PC-9 (cell line): ENCODE results near the gene VPS9D1. TPM values are rescaled to one million over a fixed set of nuclear protein-coding genes. Genes with fewer than 3 reads are reported as not detected.

Source experiments
- BruUV-seq: library from RNA; stranded (reverse); fragments of 400-500 nt; replicated peaks from 2 replicates; lab custom pipeline; 2021; lab: Mats Ljungman, UMichigan
- CTCF ChIA-PET: fragments of 300-600 bp; sonication (Branson Sonifier 250); formaldehyde crosslinking; loops from one replicate; lab custom pipeline; 2022; ENCODE audit warnings: antibody characterized with exemption; lab: Charles Lee
- POLR2A ChIA-PET: fragments of 300-600 bp; sonication (Branson Sonifier 250); formaldehyde crosslinking; loops from one replicate; lab custom pipeline; 2022; ENCODE audit warnings: antibody characterized with exemption; ENCODE audit not compliant: unreplicated experiment; lab: Charles Lee
- DNase-seq, 2 experiments: peaks; one replicate each; pipeline versions ENCODE4 v3.0.0 to v3.0.0-alpha.2; 2015 to 2022; ENCODE audit warnings: mixed read lengths in 1 of 2
- H2AFZ ChIP-seq: fragments of 200-600 bp; sonication (generic); 2 replicates; pipeline ENCODE4 v1.8.1; 2017; ENCODE audit warnings: antibody characterized with exemption
- H3F3A ChIP-seq: fragments of 200-600 bp; sonication (generic); 2 replicates; pipeline ENCODE4 v1.8.1; 2017; ENCODE audit warnings: antibody characterized with exemption, mild to moderate bottlenecking, low read depth; ENCODE audit not compliant: insufficient read depth
- H3K27ac ChIP-seq: fragments of 200-600 bp; sonication (generic); 2 replicates; pipeline ENCODE4 v1.6.1; 2016; ENCODE audit warnings: mixed run types
- H3K27me3 ChIP-seq: fragments of 200-600 bp; sonication (generic); 2 replicates; pipeline ENCODE4 v1.6.1; 2016; ENCODE audit warnings: low read depth, mixed run types; ENCODE audit not compliant: insufficient read depth
- H3K36me3 ChIP-seq: fragments of 200-600 bp; sonication (generic); 2 replicates; pipeline ENCODE4 v1.6.1; 2016; ENCODE audit warnings: low read depth, mixed run types
- H3K4me1 ChIP-seq: fragments of 200-600 bp; sonication (generic); replicated peaks from 2 replicates; pipeline ENCODE4 v1.6.1; 2016; ENCODE audit warnings: mixed run types; ENCODE audit not compliant: insufficient read depth
- H3K4me2 ChIP-seq: fragments of 200-600 bp; sonication (generic); 2 replicates; pipeline ENCODE4 v1.6.1; 2017; ENCODE audit warnings: mixed run types
- H3K4me3 ChIP-seq: fragments of 200-600 bp; sonication (generic); 2 replicates; pipeline ENCODE4 v1.6.1; 2016; ENCODE audit warnings: mixed run types
- H3K79me2 ChIP-seq: fragments of 200-600 bp; sonication (generic); 2 replicates; pipeline ENCODE4 v1.6.1; 2017; ENCODE audit warnings: low read depth, mixed run types
- H3K9me2 ChIP-seq: fragments of 200-600 bp; sonication (generic); 2 replicates; pipeline ENCODE4 v1.8.1; 2017; ENCODE audit warnings: mild to moderate bottlenecking; ENCODE audit not compliant: insufficient read depth
- H3K9me3 ChIP-seq: fragments of 200-600 bp; sonication (generic); 2 replicates; pipeline ENCODE4 v1.8.1; 2016; ENCODE audit warnings: low read depth; ENCODE audit not compliant: insufficient read depth
- H4K20me1 ChIP-seq: fragments of 200-600 bp; sonication (generic); 2 replicates; pipeline ENCODE4 v1.8.1; 2017; ENCODE audit not compliant: insufficient read depth
- EZH2 ChIP-seq: fragments of 200-600 bp; sonication (generic); IDR thresholded peaks from 2 replicates; pipeline ENCODE4 v1.8.0; 2017; ENCODE audit warnings: antibody characterized with exemption, low read depth
- intact Hi-C: fragments of 100-400 bp; cut with micrococcal nuclease; formaldehyde crosslinking; loops from one replicate; pipeline ENCODE4 v1.10.0; 2022; ENCODE audit not compliant: unreplicated experiment
- total RNA-seq: library from RNA; stranded (reverse); gene quantifications from 2 replicates; pipeline ENCODE4 v1.2.3, GENCODE V29; 2021
- TF ChIP-seq, protein P1 (sequence below): fragments of 200-600 bp; sonication (generic); conservative IDR thresholded peaks from 2 replicates; pipeline ENCODE4 v1.6.1; 2017; ENCODE audit warnings: mixed run types, antibody characterized with exemption, mild to moderate bottlenecking, moderate library complexity

Gene VPS9D1
- total RNA-seq, 1 experiment from 2014 or later = 15.2 TPM

DNA sequence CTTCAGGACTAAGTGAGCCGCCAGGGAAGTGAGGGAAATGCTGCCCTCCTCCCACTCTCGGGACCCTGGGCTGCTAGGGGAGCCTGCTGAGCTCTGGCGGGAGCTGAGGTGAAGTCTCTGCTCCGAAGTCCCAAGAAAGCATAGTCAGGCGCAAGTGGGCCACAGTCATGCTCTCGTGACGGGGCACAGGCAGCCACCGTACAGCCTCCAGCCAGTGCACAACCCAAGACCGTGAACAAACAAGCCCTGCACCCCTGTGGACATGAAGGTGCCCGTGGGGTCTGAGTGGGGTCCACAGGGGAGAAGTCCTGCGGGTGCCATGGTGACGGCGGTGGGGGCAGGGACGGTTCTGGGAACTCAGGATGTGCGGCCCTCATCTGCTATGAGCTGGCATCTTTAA is 25.3 kb upstream of the VPS9D1 start:
- Histone ChIP-seq H3K4me2 (no peak overlapping the region), H3K27ac (no peak overlapping the region), H3K4me1 (no peaks in the 10 kb centered on the region), H4K20me1 (no peaks in the 10 kb centered on the region), H3K27me3 (no peaks in the 10 kb centered on the region), H2AFZ (no peak overlapping the region), H3K79me2 (no peaks in the 10 kb centered on the region), H3K4me3 (no peak overlapping the region), H3K9me3 (no peaks in the 10 kb centered on the region), H3K9me2 (no peaks in the 10 kb centered on the region), H3F3A (peaks cover 12% of the 10 kb centered on the region; the same call in 1 of the 2 replicates), H3K36me3 (no peaks in the 10 kb centered on the region)
- intact Hi-C loops = no loop called here
- BruUV-seq = no TSS peak
- no peak for DNase-seq
- CTCF ChIA-PET = no interaction called here
- TF ChIP-seq, protein P1, sequence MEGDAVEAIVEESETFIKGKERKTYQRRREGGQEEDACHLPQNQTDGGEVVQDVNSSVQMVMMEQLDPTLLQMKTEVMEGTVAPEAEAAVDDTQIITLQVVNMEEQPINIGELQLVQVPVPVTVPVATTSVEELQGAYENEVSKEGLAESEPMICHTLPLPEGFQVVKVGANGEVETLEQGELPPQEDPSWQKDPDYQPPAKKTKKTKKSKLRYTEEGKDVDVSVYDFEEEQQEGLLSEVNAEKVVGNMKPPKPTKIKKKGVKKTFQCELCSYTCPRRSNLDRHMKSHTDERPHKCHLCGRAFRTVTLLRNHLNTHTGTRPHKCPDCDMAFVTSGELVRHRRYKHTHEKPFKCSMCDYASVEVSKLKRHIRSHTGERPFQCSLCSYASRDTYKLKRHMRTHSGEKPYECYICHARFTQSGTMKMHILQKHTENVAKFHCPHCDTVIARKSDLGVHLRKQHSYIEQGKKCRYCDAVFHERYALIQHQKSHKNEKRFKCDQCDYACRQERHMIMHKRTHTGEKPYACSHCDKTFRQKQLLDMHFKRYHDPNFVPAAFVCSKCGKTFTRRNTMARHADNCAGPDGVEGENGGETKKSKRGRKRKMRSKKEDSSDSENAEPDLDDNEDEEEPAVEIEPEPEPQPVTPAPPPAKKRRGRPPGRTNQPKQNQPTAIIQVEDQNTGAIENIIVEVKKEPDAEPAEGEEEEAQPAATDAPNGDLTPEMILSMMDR = no peak
- TF ChIP-seq EZH2 = no peak
- POLR2A ChIA-PET = interaction anchor here (0.7 kb wide), 1 partner anchor 40 kb away, joined by 4 read pairs; no protein-coding TSS in a partner anchor

DNA sequence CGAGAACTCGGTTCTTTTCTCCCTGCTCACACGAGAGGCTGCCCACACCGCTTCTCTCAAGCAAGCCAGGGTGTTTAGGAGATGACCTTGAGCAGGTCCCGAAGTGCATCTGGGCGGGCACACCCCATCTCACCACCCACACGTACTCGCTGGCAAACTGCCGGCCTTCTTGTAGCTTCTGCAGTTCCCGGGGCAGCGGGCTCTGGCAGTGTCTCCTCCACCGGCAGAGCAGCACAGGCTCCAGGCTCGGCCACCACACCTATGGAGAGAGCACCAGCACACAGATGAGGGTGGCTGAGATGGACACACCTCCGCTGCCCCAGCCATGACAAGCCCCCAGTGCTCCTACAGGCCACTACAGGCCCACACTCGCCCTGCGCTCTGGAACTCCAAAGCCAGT is 24.1 kb upstream of the VPS9D1 start:
- H3K27me3 ChIP-seq = no peaks in the 10 kb centered on the region
- no peaks in the 10 kb centered on the region for H3K9me3 ChIP-seq
- no peaks in the 10 kb centered on the region for H3K4me1 ChIP-seq
- H3K36me3 ChIP-seq = no peaks in the 10 kb centered on the region
- H3K4me3 ChIP-seq = no peak overlapping the region
- TF ChIP-seq EZH2 = no peak
- TF ChIP-seq, protein P1 = no peak
- no peaks in the 10 kb centered on the region for H3K79me2 ChIP-seq
- ChIA-PET POLR2A (no interaction called here), CTCF (no interaction called here)
- no peak overlapping the region for H3K27ac ChIP-seq
- no peaks in the 10 kb centered on the region for H3K9me2 ChIP-seq
- H3K4me2 ChIP-seq = no peak overlapping the region
- DNase-seq = no peak
- H2AFZ ChIP-seq = no peak overlapping the region
- BruUV-seq = no TSS peak
- no peaks in the 10 kb centered on the region for H4K20me1 ChIP-seq
- intact Hi-C loops = no loop called here
- H3F3A ChIP-seq = peaks cover 21% of the 10 kb centered on the region

DNA sequence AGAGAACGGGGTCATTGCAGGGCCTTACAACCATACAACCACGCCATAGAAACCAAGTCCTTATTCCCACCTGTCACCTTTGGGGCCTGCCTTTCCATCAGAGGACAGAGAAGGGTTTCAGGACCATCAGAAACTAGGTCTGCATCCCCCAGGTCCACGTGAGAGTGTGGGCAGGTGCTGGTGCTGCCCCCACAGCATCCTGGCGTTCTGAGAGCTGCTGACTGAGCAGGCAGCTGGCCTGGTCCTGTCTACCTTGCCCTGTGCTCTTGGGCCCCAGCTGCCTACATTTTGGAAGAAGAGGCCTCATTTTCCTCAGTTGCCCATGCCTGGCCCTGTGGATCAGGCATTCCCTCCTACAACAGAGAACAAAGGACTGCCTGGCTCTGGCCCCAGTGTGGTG is 22.2 kb upstream of the VPS9D1 start:
- intact Hi-C loops = no loop called here
- Histone ChIP-seq H3K9me3 (no peaks in the 10 kb centered on the region), H2AFZ (no peak overlapping the region), H3K4me1 (no peaks in the 10 kb centered on the region), H3F3A (peaks cover 22% of the 10 kb centered on the region), H3K27me3 (no peaks in the 10 kb centered on the region), H3K4me3 (no peak overlapping the region), H3K4me2 (no peak overlapping the region), H3K79me2 (no peaks in the 10 kb centered on the region), H4K20me1 (peaks cover 3% of the 10 kb centered on the region; the same call in 1 of the 2 replicates), H3K36me3 (peaks cover 6% of the 10 kb centered on the region; the same call in 1 of the 2 replicates), H3K27ac (no peak overlapping the region), H3K9me2 (no peaks in the 10 kb centered on the region)
- BruUV-seq = no TSS peak
- no peak for TF ChIP-seq EZH2
- TF ChIP-seq, protein P1 = no peak
- ChIA-PET POLR2A (interaction anchor here (0.6 kb wide), 2 partner anchors 35 to 332 kb away, joined by 3 to 30 read pairs; no protein-coding TSS in a partner anchor), CTCF (no interaction called here)
- DNase-seq = no peak
